HG02678 (cell line): Measurements from ENCODE around the gene TMEM143.
"Not testable (repeated sequence)": the region's sequence is repeated elsewhere in the genome, so short reads cannot be mapped to it uniquely, and the experiment has no call there.

Source experiments
- ATAC-seq: cut with Tn5 transposase; IDR thresholded peaks from one replicate; pipeline ENCODE4 v1.9.1; 2021; ENCODE audit warnings: mild to moderate bottlenecking, moderate library complexity; ENCODE audit not compliant: unreplicated experiment

TMEM143 gene

DNA sequence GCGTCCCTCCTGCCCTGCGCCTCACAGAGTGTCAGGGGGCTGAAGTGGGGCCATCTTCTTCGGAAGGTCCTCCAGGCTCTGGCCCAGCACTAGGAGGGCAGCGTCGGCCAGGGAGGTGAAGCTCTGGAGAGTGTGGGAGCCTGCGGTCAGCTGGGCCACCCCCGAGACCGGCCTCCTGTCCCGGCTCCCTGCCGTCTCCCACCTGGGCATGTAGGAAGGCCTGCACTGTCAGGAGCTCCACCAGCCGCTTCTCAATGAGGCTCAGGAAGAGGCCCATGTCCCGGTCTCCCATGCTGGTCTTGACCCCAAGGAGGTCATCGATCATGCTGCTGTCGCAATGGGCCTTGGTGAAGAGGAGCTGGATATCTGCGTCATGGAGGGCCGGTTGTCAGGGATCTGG lies 65.8 kb downstream of the TMEM143 start:
- no peak for ATAC-seq

DNA sequence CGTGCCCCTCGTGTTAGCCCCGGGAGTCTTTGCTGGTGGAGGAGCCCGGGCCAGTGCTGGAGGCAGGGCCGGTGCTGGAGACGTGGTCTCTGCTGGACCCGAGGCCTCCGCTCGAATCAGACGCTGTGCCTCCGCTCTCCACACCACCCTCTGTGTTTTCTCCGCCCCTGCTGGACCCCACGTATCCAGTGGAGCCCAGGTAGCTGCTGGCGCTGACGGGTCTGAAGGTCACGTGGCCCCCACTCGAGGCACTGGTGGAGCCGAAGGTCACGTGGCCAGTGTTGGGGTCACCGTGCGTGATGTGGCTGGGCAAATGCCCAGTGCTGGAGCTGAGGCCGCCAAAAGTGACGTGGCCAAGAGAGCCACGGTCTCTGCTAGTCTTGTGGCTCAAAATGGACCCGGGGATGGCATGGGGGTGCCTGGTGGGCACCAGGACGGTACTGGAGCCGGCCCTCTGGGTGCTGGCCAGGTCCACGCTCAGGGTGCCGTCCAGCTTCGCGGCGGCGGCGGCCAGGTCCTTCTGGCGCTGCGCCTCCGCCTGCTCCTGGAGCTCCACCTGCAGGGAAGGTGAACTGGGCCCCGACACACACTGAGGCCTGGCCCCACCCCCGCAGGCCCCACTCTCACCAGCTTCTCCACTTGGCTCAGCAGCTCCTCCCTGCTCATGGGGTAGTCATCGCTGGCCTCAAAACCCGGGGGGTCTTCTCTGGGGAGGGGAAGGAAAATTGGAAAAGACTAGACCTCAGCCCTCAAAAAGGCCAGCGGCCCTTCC lies 66.6 kb downstream of the TMEM143 start:
- no peak for ATAC-seq

DNA sequence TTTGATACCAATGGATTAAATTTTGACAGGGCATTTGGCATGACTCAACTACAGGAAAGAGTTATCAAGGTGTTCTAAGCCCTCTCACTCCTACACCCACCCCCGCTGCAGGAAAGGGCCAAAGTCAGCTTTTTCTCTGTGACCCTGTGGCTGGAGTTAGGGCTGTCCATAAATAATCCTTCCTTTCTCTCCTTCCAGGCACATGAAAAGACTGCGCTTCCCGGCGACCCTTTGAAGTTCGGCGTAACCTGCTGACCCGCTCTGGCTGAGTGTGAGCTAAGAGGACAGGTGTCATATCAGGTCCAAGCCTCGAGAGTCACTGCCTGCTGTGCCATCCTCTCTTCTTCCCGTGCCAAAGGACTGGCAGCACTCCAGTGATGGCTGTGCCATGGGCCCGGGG lies 68.3 kb downstream of the TMEM143 start:
- no peak for ATAC-seq

DNA sequence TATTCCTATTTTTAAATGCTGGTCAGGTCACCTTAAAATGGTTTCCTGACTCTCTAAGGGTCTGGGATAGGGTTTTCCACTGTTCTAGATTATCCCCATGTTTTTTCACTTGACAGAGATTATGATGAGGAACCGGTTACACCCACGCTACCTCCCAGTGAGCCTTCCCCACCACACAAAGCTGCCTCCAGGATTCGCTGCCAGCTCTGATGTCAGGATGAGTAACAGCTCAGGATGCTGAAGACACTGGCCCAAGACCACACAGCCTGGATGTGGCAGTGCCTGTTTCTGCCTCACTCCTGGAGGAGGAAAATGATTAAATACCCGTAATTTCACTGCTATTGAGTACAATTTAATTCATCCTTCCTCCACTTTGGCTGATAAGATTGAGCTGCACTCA lies 70.9 kb downstream of the TMEM143 start:
- ATAC-seq: no peak

DNA sequence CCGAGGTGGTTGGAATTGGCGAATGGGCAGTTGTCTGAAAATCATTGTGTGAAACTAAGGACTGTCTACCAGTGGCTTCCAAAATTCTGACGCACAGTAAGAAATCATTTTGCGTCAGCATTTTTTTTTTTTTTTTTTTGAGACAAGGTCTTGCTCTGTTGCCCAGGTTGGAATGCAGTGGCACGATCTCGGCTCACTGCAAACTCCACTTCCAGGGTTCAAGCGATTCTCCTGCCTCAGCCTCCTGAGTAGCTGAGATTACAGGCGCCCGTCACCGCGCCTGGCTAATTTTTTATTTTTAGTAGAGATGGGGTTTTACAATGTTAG lies 72.3 kb downstream of the TMEM143 start:
- ATAC-seq: not testable (repeated sequence)

DNA sequence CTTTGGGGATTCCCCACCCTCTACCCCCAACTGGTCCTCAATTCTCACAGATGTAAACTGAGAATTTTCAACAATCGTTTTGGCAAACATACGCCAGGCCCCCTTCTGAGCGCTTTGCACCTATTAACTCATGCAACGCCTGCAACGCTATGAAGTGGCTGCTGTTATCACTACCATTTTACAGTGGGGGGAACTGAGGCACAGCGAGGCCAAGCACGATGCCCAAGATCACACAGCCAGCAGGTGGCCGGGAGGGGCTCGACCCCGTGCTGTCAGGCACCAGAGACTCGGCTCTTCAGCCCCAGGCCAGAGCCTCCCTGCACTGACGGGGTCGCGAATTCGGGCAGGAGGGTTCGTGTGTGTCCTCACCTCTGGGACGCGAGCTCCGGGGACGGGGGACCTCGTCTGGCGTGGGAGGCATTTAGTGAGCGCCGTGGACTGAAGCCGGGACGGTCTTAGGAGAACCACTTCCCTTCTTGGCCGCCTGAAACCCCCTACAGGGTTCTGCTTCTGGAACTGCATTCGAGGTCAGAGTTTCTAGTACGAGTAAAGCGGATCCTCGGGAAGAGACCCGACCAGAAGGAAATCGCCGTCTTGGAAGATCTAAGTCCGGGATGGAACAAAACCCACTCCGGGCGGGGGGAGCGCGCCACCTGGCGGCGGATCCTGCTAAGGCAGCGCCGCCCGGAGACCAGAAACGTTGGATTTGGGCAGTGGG lies 72.8 kb downstream of the TMEM143 start:
- no peak for ATAC-seq

DNA sequence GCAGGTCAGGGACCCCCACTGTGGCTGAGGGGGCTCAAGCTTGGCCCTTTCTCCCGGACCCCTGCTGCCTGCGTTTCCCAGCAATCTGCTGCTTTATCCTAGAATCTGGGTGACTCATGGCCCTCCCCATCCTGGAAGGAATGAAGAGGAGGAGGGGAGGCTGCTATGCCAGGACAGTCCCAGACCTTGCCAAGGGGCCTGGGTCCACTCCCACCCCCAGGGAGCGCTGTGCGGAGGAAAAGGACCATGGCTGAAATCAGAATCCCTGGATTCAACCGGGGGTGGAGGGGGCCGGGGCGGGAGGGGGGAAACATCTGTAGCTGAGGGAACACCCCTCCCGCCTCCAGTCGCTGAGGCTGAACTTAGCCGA lies 73.4 kb downstream of the TMEM143 start:
- ATAC-seq: no peak

DNA sequence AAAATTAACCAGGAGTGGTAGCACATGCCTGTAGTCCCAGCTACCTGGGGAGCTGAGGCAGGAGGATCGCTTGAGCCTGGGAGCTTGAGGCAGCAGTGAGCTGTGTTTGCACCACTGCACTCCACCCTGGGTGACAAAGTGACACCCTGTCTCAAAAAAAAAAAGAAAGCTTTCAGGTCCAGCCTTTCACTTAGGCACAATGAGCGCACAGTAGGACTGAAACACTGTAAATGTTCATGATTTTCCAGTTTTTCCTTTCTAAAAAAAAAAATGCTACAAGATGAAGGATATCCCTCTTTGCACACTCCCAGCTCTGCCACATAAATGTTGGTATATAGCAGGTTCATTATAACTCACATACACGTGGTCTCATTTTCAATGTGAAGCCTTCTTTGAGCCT lies 76.0 kb downstream of the TMEM143 start:
- no peak for ATAC-seq

DNA sequence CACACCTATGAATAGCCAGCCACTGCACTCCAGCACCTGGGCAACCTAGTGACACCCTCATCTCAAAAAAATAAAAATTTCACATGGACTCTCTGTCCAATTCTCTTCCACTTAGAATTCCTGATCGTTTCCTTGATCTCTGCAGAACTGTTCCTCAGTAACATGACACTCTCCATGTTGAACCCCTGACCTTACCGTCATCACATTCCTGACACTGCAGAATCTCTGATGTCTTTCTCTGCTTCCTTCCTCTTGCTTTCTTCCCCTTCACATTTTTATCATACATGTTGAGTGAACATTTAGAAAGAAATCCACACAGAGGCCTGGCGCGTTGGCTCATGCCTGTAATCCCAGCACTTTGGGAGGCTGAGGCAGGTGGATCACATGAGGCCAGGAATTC lies 78.8 kb downstream of the TMEM143 start:
- ATAC-seq: no peak

DNA sequence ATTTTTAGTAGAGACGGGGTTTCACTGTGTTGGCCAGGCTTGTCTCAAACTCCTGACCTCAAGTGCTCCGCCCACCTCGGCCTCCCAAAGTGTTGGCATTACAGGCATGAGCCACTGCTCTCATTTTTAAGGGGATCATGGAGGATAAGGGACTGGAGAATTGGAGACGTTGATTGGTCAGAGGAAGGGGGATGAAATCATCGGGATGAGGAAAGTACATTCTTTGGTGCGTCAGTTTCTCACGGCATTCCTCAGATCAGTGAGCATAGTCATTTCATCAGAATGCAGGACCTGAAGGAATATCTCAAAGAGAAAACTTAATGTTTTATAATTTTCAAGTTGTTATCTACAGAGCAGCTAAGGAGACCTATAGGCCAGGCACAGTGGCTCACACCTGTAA lies 79.8 kb downstream of the TMEM143 start:
- ATAC-seq: no peak
